ENCODE data around the gene KCNJ16.

KCNJ16 gene

GRCh38 chr17:70166615-70167014, 91.6 kb downstream of the KCNJ16 start:
- no peak overlapping the region for H3K4me3 ChIP-seq (ENCODE audit: control insufficient read depth, low read depth, low read length)
- DNase-seq (ENCODE audit: low read depth), result no peak
- no peak for TF ChIP-seq CTCF (IDR thresholded peaks at IDR 0.05; ENCODE audit: control insufficient read depth, insufficient read depth, low read depth, low read length, missing control alignments)

GRCh38 chr17:70168044-70168976, 93.3 kb downstream of the KCNJ16 start:
- TF ChIP-seq CTCF (IDR thresholded peaks at IDR 0.05; ENCODE audit: control insufficient read depth, insufficient read depth, low read depth, low read length, missing control alignments), result peak; percentile 62
- peak overlapping the region; percentile 60 for H3K4me3 ChIP-seq (ENCODE audit: control insufficient read depth, low read depth, low read length)
- peak; percentile 21 for DNase-seq (ENCODE audit: low read depth)

GRCh38 chr17:70168977-70169708, 94.1 kb downstream of the KCNJ16 start, which contains the start of gene KCNJ2:
Gene KCNJ2 (plus strand): TSS chr17:70169532. CDS start chr17:70175040, 5,508 bp downstream.
- H3K4me3 ChIP-seq (ENCODE audit: control insufficient read depth, low read depth, low read length), result peak within 1 kb of the TSS; percentile 60
- DNase-seq (ENCODE audit: low read depth), result peak; percentile 4
- no peak for TF ChIP-seq CTCF (IDR thresholded peaks at IDR 0.05; ENCODE audit: control insufficient read depth, insufficient read depth, low read depth, low read length, missing control alignments)

DNA sequence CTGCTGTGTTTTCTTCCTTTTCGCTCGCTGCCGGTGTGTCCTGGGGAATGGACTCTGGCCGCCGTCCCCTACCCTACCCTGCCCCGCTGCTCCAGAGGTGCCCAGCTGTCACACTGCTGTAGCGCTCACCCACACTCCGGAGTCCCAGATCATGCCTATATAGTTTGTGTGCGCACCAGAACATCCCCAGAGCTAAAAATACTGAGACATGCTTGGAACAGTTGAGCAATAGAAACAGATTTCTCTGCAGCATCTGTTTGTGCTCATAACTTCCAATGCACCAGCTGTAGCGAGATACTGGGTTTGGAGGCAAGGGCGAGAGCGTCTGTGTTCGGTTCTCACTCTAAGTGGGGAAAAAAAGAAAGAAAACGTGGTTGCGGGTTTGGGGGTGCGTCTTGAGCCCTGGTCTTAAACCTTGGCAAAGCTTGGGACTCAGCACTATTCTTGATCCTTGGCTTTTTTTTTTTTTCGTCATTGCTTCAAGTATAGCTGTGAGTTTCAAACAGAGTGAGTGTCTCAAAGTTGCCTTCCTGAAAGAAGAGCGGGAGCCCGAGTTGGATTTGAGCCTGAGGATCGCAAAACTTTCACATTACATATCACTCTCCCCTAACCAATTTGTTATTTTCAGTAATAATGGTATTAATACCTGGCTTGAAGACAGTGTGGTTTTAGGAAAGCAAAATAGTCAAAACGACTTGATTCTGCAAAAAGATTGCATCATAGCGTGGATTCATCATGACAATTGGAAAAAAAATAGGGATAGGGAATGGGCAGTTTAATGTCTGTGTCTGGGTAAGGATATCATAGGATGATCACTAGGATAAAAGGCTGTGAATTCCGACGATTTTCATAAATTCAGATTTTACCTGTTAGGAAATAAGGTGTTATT, 94.9 kb downstream of the KCNJ16 start:
- H3K4me3 ChIP-seq (ENCODE audit: control insufficient read depth, low read depth, low read length), result peak overlapping the region; percentile 60
- DNase-seq (ENCODE audit: low read depth), result peak; percentile 18
- TF ChIP-seq CTCF (IDR thresholded peaks at IDR 0.05; ENCODE audit: control insufficient read depth, insufficient read depth, low read depth, low read length, missing control alignments), result no peak

DNA sequence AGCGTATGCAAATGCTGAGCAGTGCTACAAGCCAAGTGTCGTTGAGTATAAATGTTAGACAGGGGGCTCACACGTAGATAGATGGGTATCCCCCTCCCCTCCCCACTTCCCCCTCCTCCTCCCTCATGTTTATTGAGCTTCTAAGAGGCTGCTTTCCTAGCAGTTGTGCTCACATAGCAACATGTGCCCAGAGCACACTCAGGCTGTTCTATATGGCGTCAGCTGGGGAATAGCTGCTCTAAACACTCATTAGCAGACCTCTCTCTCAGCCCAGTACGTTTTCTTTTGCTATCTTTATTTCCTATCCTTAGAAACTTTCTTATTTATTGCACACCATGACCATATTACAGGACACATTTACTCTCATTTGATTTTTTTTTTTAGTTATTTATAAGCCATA, 96.1 kb downstream of the KCNJ16 start:
- DNase-seq (ENCODE audit: low read depth), result no peak
- no peak for TF ChIP-seq CTCF (IDR thresholded peaks at IDR 0.05; ENCODE audit: control insufficient read depth, insufficient read depth, low read depth, low read length, missing control alignments)
- no peak overlapping the region for H3K4me3 ChIP-seq (ENCODE audit: control insufficient read depth, low read depth, low read length)

DNA sequence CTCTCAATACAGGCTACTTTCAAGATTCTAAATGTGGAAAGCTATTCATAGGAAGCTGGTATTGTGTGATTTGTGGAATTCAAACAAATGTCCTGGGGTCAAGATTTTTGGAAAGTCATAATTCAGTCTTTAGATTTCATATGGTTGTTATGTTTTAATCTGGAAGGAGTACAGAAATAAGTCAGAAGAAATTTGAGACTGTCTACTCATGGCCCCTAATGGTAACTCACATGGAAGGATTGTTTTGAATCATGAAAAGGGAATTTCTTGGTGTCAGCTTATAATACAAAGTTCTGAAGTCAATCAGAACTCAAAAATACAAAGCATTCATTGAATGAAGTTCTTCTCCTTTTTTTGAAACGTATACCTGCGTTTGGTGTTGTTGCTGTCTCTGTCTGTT, 97.4 kb downstream of the KCNJ16 start:
- no peak for TF ChIP-seq CTCF (IDR thresholded peaks at IDR 0.05; ENCODE audit: control insufficient read depth, insufficient read depth, low read depth, low read length, missing control alignments)
- DNase-seq (ENCODE audit: low read depth), result no peak
- no peak overlapping the region for H3K4me3 ChIP-seq (ENCODE audit: control insufficient read depth, low read depth, low read length)

All from AG09309 (cell line).